ENCODE results near the gene CHEK2. TPM values are rescaled to one million over a fixed set of nuclear protein-coding genes. Genes with fewer than 3 reads are reported as not detected.

The CHEK2 gene
- 7.2 to 10.7 TPM (median 8.5 TPM) in 5 replicates for total RNA-seq (2022; extraction: Qiagen RNA extraction; ENCODE audit: low read depth)

GRCh38 chr22:28741785-28742561 lies at the start of gene CHEK2, which contains the start of gene HSCB:
Gene CHEK2 (minus strand): TSS chr22:28741820. CDS start chr22:28734721, 7,099 bp downstream.
Gene HSCB (plus strand): TSS chr22:28742039. CDS start chr22:28742096, 57 bp downstream.

GRCh38 chr22:28772633-28773460 lies 31.2 kb upstream of the CHEK2 start, which contains the start of gene CCDC117:
Gene CCDC117 (plus strand): TSS chr22:28772695. CDS start chr22:28772850, 155 bp downstream.

GRCh38 chr22:28679611-28680287 lies 61.9 kb downstream of the CHEK2 start, which contains the start of gene TTC28:
Gene TTC28 (minus strand): TSS chr22:28679840. CDS start chr22:28679723, 117 bp downstream.

Other genes starting within 250 kb of the CHEK2 start
- gene TTC28, start 62.0 kb downstream of the CHEK2 start, total RNA-seq (2022; extraction: Qiagen RNA extraction; ENCODE audit: low read depth) = 2.9 to 4.2 TPM (median 3.1 TPM) in 5 replicates
- 10.9 to 16.0 TPM (median 12.6 TPM) in 5 replicates for gene HSCB, start 219 bp upstream of the CHEK2 start, total RNA-seq (2022; extraction: Qiagen RNA extraction; ENCODE audit: low read depth)
- gene CCDC117, start 30.9 kb upstream of the CHEK2 start, total RNA-seq (2022; extraction: Qiagen RNA extraction; ENCODE audit: low read depth) = 9.7 to 12.9 TPM (median 12.0 TPM) in 5 replicates
- 55.3 to 69.4 TPM (median 66.9 TPM) in 5 replicates for gene XBP1, start 58.7 kb upstream of the CHEK2 start, total RNA-seq (2022; extraction: Qiagen RNA extraction; ENCODE audit: low read depth)
- 5.0 to 5.9 TPM (median 5.5 TPM) in 5 replicates for gene ZNRF3, start 141.8 kb upstream of the CHEK2 start, total RNA-seq (2022; extraction: Qiagen RNA extraction; ENCODE audit: low read depth)